ENCODE results near the gene CLSTN1.

CLSTN1 gene

DNA sequence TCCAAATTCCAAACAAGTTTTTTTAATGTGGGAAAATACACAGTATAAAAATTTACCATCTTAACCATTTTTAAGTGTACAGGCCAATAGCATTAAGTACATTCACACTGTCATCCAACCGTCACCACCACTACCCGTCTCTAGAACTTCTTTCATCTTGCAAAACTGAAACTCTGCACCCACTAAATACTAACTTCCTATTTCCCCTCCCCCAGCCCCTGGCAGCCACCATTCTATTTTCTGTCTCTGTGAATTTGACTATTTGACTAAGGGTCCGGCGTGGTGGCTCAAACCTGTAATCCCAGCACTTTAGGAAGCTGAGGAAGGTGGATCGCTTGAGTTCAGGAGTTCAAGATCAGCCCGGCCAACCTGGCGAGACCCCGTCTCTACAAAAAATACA, 36.1 kb downstream of the CLSTN1 start:
- H3K27me3 ChIP-seq (ENCODE audit: control insufficient read depth, insufficient read depth, low read length) = no peaks in the 10 kb centered on the region
- peaks cover 7% of the 10 kb centered on the region for H3K4me1 ChIP-seq (ENCODE audit: control insufficient read depth, low read depth, low read length)
- no peak overlapping the region for H3K9ac ChIP-seq (ENCODE audit: low read length)
- no peaks in the 10 kb centered on the region for H3K36me3 ChIP-seq (ENCODE audit: control insufficient read depth, low read depth, low read length)
- no peaks in the 10 kb centered on the region for H3K9me3 ChIP-seq (ENCODE audit: control insufficient read depth, low read depth, low read length)
- H3K27ac ChIP-seq (ENCODE audit: low read length) = no peak overlapping the region
- no peak overlapping the region for H3K4me3 ChIP-seq (ENCODE audit: low read length)

DNA sequence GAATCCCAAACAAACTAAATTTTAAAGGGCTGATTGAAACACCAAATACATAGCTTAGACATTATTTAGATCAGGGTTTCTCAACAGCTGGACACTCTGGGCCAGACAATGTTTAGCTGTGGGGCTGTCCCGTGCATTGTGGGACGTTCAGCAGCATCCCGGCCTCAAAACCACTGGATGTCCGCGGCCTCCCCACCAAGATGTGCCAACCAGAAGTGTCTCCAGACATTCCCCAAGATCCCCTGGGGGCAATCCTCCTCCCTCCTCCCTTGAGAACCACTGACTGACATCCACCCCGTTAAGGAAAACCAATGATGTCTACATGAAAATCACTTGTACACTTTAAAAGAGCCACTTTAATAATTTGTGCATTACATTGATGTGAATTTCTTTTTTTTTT, 38.4 kb downstream of the CLSTN1 start:
- Histone ChIP-seq H3K9ac (ENCODE audit: low read length) (no peak overlapping the region), H3K36me3 (ENCODE audit: control insufficient read depth, low read depth, low read length) (no peaks in the 10 kb centered on the region), H3K27me3 (ENCODE audit: control insufficient read depth, insufficient read depth, low read length) (no peaks in the 10 kb centered on the region), H3K9me3 (ENCODE audit: control insufficient read depth, low read depth, low read length) (no peaks in the 10 kb centered on the region), H3K4me3 (ENCODE audit: low read length) (no peak overlapping the region), H3K4me1 (ENCODE audit: control insufficient read depth, low read depth, low read length) (no peaks in the 10 kb centered on the region), H3K27ac (ENCODE audit: low read length) (no peak overlapping the region)

DNA sequence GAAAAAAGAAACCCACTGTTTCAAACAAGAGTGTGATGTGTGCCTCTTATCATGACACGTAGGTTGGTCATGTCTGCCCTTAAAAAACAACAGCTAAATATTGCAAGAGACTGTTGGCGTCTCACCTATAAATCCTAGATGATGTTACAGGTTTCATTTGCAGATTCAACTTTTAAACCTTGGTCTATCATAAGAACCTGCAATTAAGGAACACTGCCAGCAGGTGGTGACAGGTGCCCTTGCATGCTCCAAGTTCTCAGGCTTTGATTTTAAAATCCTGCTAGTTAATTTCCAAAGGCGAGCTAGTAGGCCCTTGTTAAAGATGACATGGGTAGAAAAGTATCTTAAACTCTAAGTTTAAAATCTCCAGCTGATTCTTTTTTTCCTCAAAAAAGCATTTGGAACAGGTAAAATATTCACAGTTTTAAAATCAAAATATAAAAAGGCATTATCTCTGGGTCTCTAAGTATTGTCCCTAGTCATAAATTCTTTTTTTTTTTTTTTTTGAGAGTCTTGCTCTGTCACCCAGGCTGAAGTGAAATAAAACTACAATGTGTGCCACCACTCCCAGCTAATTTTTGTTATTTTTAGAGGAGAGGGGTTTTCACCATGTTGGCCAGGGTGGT, 39.1 kb downstream of the CLSTN1 start:
- Histone ChIP-seq H3K27me3 (ENCODE audit: control insufficient read depth, insufficient read depth, low read length) (no peaks in the 10 kb centered on the region), H3K9ac (ENCODE audit: low read length) (no peak overlapping the region), H3K4me1 (ENCODE audit: control insufficient read depth, low read depth, low read length) (no peaks in the 10 kb centered on the region), H3K36me3 (ENCODE audit: control insufficient read depth, low read depth, low read length) (no peaks in the 10 kb centered on the region), H3K27ac (ENCODE audit: low read length) (no peak overlapping the region), H3K9me3 (ENCODE audit: control insufficient read depth, low read depth, low read length) (no peaks in the 10 kb centered on the region), H3K4me3 (ENCODE audit: low read length) (no peak overlapping the region)

DNA sequence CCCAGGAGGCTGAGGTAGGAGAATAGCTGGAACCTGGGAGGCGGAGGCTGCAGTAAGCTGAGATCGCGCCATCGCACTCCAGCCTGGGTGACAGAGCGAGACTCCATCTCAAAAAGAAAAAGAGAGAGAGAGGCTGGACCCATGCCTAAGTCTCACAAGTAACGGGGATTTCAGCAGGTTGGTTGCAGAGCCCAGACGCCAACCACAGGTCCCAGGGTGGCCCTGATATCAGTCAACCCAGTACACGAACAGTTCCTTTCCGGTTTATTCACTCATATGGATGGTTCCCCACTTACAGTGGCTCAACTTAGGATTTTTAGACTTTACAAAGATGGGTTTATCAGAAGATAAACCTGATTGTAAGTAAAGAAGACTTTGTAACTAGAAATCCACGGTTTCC, 40.9 kb downstream of the CLSTN1 start:
- H3K27ac ChIP-seq (ENCODE audit: low read length) = no peak overlapping the region
- H3K9me3 ChIP-seq (ENCODE audit: control insufficient read depth, low read depth, low read length) = no peaks in the 10 kb centered on the region
- H3K27me3 ChIP-seq (ENCODE audit: control insufficient read depth, insufficient read depth, low read length) = no peaks in the 10 kb centered on the region
- H3K4me1 ChIP-seq (ENCODE audit: control insufficient read depth, low read depth, low read length) = no peaks in the 10 kb centered on the region
- no peak overlapping the region for H3K4me3 ChIP-seq (ENCODE audit: low read length)
- H3K36me3 ChIP-seq (ENCODE audit: control insufficient read depth, low read depth, low read length) = no peaks in the 10 kb centered on the region
- H3K9ac ChIP-seq (ENCODE audit: low read length) = no peak overlapping the region

DNA sequence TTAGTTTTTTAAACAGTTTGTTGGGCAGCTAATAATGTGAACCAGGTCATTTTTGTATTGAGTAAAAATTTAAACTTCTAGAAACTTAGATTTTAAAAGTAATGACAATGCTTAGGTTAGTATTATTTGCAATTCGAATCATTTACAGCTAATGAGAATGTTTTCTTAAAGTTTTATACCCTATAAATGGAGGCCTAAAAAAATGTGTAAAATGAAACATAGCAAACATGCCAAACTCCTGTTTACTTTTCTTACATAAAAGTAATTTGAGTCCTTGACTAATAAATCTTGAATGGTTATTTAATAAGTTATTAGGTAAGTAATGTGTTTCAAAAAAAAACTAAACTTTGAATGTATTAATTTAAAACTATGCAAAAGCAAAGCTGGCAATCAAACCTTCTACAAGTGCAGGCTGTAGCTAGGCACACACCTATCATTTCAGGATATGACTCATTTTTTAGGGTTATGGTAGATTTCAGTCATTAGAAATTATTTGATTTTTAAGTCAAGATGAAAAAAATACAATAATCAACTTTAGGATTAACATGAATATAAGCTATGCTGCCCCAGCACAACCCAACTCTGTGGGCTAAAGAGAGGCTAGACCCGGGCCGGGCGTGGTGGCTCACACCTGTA, 41.5 kb downstream of the CLSTN1 start:
- Histone ChIP-seq H3K27ac (ENCODE audit: low read length) (no peak overlapping the region), H3K4me1 (ENCODE audit: control insufficient read depth, low read depth, low read length) (no peaks in the 10 kb centered on the region), H3K4me3 (ENCODE audit: low read length) (no peak overlapping the region), H3K9me3 (ENCODE audit: control insufficient read depth, low read depth, low read length) (no peaks in the 10 kb centered on the region), H3K9ac (ENCODE audit: low read length) (no peak overlapping the region), H3K36me3 (ENCODE audit: control insufficient read depth, low read depth, low read length) (no peaks in the 10 kb centered on the region), H3K27me3 (ENCODE audit: control insufficient read depth, insufficient read depth, low read length) (no peaks in the 10 kb centered on the region)

DNA sequence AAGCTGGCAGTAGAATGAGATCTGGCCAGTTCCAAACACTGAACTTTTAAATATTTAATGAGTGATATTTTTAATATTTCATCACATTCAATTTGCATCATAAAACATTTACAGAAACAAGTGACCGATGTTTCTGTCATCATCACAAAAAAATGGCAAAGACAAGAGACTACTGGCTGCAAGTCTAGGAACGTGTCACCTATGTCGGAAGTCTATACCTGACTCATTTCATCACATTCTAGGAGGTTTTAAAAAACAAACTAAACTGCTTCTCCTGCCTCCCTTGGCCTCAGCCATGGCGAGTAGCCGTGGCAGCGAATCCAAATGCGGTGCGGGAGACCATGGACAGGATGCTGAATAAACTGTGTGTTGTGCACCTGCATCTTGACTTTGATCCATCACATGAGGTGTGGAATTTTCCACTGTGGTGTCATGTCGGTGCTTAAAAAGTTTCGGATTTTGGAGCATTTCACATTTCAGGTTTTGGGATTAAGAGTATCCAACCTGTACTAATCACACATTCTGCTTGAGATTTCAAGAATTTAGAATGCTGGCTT, 43.1 kb downstream of the CLSTN1 start:
- H3K27ac ChIP-seq (ENCODE audit: low read length) = no peak overlapping the region
- no peak overlapping the region for H3K9ac ChIP-seq (ENCODE audit: low read length)
- no peaks in the 10 kb centered on the region for H3K4me1 ChIP-seq (ENCODE audit: control insufficient read depth, low read depth, low read length)
- H3K27me3 ChIP-seq (ENCODE audit: control insufficient read depth, insufficient read depth, low read length) = no peaks in the 10 kb centered on the region
- no peaks in the 10 kb centered on the region for H3K9me3 ChIP-seq (ENCODE audit: control insufficient read depth, low read depth, low read length)
- H3K4me3 ChIP-seq (ENCODE audit: low read length) = no peak overlapping the region
- H3K36me3 ChIP-seq (ENCODE audit: control insufficient read depth, low read depth, low read length) = no peaks in the 10 kb centered on the region

DNA sequence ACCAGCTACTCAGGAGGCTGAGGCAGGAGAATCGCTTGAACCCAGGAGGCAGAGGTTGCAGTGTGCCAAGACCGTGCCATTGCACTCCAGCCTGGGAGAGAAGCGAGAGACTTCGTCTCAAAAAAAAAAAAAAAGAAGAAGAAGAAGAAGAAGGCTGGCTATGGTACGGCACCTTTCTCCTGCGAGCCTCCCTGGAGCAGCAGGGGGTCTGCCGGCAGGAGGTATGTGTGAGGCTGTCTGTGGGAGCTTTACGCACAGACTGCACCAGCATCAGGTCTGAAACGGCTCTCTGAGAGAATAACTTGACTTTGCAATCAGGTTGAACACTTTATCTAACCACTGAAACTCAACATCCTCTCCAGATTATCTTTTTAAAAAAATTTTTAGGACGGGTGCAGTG, 44.9 kb downstream of the CLSTN1 start:
- Histone ChIP-seq H3K4me1 (ENCODE audit: control insufficient read depth, low read depth, low read length) (no peaks in the 10 kb centered on the region), H3K27ac (ENCODE audit: low read length) (no peak overlapping the region), H3K4me3 (ENCODE audit: low read length) (no peak overlapping the region), H3K27me3 (ENCODE audit: control insufficient read depth, insufficient read depth, low read length) (no peaks in the 10 kb centered on the region), H3K36me3 (ENCODE audit: control insufficient read depth, low read depth, low read length) (no peaks in the 10 kb centered on the region), H3K9ac (ENCODE audit: low read length) (no peak overlapping the region), H3K9me3 (ENCODE audit: control insufficient read depth, low read depth, low read length) (no peaks in the 10 kb centered on the region)

DNA sequence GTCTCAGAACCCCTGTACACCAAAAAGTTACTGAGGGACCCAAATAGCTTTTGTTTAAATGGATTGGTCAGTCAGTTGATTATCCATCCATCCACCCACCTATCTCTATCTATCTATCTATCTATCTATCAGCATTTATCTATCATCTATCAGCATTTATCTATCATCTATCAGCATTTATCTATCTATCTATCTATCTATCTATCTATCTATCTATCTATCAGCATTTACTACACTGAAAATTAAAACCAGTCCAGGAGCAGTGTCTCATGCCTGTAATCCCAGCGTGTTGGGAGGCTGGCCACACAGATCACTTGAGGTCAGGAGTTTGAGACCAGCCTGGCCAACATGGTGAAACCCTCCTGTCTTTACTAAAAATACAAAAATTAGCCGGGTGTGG, 47.1 kb downstream of the CLSTN1 start:
- Histone ChIP-seq H3K9me3 (ENCODE audit: control insufficient read depth, low read depth, low read length) (no peaks in the 10 kb centered on the region), H3K4me3 (ENCODE audit: low read length) (no peak overlapping the region), H3K9ac (ENCODE audit: low read length) (no peak overlapping the region)

DNA sequence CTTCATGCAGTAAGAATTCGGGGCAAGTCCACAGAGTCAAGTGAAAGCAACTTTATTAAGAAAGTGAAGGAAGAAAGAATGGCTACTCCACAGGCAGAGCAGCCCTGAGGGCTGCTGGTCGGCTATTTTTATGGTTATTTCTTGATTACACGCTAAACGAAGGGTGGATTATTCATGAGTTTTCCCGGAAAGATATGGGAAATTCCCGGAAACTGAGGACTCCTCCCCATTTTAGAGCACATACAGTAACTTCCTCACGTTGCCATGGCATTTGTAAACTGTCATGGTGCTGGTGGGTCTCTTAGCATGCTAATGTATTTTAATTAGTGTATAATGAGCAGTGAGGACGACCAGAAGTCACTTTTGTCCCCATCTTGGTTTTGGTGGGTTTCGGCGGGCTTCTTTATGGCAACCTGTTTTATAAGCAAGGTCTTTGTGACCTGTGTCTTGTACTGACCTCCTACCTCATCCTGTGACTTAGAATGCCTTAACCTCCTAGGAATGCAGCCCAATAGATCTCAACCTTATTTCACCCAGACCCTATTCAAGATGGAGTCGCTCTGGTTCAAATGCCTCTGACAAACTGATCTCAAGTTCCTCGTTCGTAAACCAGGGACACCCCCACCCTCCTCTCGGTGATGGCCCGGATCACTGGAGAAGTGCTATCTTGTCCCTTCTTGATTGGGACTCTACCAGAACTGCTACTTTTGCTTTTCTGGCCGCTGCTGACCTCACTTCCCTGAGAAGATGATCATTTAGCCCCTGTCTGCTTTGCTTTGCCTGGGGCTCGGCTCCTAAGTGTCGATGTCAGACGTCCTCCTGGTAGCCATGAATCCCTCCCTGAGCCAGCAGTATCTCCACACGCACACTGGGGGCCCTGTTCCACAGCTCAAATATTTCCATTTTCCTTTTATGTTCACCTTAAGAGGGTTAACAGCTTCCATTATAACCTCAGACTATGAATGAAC, 48.8 kb downstream of the CLSTN1 start:
- H3K4me1 ChIP-seq (ENCODE audit: control insufficient read depth, low read depth, low read length) = no peaks in the 10 kb centered on the region
- no peak overlapping the region for H3K4me3 ChIP-seq (ENCODE audit: low read length)
- H3K27me3 ChIP-seq (ENCODE audit: control insufficient read depth, insufficient read depth, low read length) = no peaks in the 10 kb centered on the region
- peaks cover 11% of the 10 kb centered on the region for H3K36me3 ChIP-seq (ENCODE audit: control insufficient read depth, low read depth, low read length)
- H3K27ac ChIP-seq (ENCODE audit: low read length) = no peak overlapping the region
- H3K9ac ChIP-seq (ENCODE audit: low read length) = no peak overlapping the region
- no peaks in the 10 kb centered on the region for H3K9me3 ChIP-seq (ENCODE audit: control insufficient read depth, low read depth, low read length)

More for the DNA sequence above, 47.1 kb downstream of the CLSTN1 start:
- Histone ChIP-seq H3K36me3 (ENCODE audit: control insufficient read depth, low read depth, low read length) (peaks cover 11% of the 10 kb centered on the region), H3K27me3 (ENCODE audit: control insufficient read depth, insufficient read depth, low read length) (no peaks in the 10 kb centered on the region), H3K4me1 (ENCODE audit: control insufficient read depth, low read depth, low read length) (no peaks in the 10 kb centered on the region), H3K27ac (ENCODE audit: low read length) (no peak overlapping the region)

DNA sequence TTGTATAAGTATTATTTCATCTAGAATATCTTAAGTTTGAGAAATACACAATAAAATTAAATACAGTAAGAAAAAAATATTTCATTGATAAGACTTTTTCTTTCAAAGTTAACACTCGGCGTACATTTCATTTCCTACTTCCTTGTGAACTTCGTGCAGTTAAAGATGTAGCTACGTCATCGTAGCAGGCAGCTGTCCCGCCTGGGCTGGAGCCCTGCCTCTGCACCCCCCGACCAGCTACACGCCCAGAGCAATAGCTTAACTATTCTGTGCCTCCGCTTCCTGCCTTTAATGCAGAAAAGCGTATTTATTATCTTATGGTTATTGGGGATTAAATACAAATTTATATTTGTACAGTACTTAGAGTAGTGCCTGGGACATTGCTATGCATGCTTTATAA, 53.5 kb downstream of the CLSTN1 start:
- no peak overlapping the region for H3K9ac ChIP-seq (ENCODE audit: low read length)

DNA sequence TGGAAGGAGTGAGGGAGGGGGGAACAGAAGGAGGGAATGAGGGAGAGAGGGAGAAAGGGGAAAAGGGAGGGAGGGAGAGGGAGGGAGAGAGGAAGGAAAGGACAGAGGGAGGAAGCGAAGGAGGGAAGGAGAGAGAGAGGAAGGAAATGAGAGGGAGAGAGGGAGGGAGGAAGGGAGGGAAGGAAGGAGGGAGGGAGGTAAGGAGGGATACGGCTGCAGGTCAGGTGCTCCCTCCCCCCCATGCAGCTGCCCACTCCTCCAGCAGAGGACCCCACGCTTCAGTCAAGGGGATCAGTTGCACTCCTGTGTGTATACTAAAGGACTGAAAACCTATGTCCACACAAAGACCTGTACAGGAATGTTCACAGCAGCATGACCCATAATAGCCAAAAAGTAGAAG, 54.8 kb downstream of the CLSTN1 start:
- no peaks in the 10 kb centered on the region for H3K9me3 ChIP-seq (ENCODE audit: control insufficient read depth, low read depth, low read length)
- H3K27ac ChIP-seq (ENCODE audit: low read length) = no peak overlapping the region
- H3K9ac ChIP-seq (ENCODE audit: low read length) = no peak overlapping the region
- no peak overlapping the region for H3K4me3 ChIP-seq (ENCODE audit: low read length)
- H3K27me3 ChIP-seq (ENCODE audit: control insufficient read depth, insufficient read depth, low read length) = no peaks in the 10 kb centered on the region
- peaks cover 11% of the 10 kb centered on the region for H3K36me3 ChIP-seq (ENCODE audit: control insufficient read depth, low read depth, low read length)
- no peaks in the 10 kb centered on the region for H3K4me1 ChIP-seq (ENCODE audit: control insufficient read depth, low read depth, low read length)

More for the DNA sequence above, 53.5 kb downstream of the CLSTN1 start:
- Histone ChIP-seq H3K4me1 (ENCODE audit: control insufficient read depth, low read depth, low read length) (no peaks in the 10 kb centered on the region), H3K9me3 (ENCODE audit: control insufficient read depth, low read depth, low read length) (no peaks in the 10 kb centered on the region), H3K27me3 (ENCODE audit: control insufficient read depth, insufficient read depth, low read length) (no peaks in the 10 kb centered on the region), H3K4me3 (ENCODE audit: low read length) (no peak overlapping the region), H3K27ac (ENCODE audit: low read length) (no peak overlapping the region), H3K36me3 (ENCODE audit: control insufficient read depth, low read depth, low read length) (peaks cover 11% of the 10 kb centered on the region)
